Naive thymus-derived CD4-positive, alpha-beta T cell (primary cell): ENCODE data around the gene ITGA6. TPM values are rescaled to one million over a fixed set of nuclear protein-coding genes. Genes with fewer than 3 reads are reported as not detected.

Experiments
- ATAC-seq: fragments of 150-1000 bp; cut with Tn5 transposase; 2 replicates; pipeline ENCODE4 v1.10.0; 2021; ENCODE audit warnings: mild to moderate bottlenecking, moderate library complexity
- CTCF ChIA-PET: fragments of 350-600 bp; sonication (Branson Sonifier 250); formaldehyde crosslinking; loops from one replicate; lab custom pipeline; 2021; ENCODE audit warnings: antibody characterized with exemption; lab: Charles Lee
- POLR2A ChIA-PET: fragments of 350-600 bp; sonication (Branson Sonifier 250); formaldehyde crosslinking; loops from one replicate; lab custom pipeline; 2021; ENCODE audit warnings: antibody characterized with exemption, inconsistent platforms; lab: Charles Lee
- DNase-seq, 9 donors: peaks; one replicate each; pipeline versions ENCODE4 v3.0.0 to v3.0.0-alpha.2; 2020 to 2022; ENCODE audit warnings: mixed read lengths in 1 of 9
- H3K27ac ChIP-seq: one replicate; pipeline ENCODE4 v1.7.0; 2013; ENCODE audit warnings: mild to moderate bottlenecking, low read depth, low read length, moderate library complexity
- H3K27me3 ChIP-seq, 2 donors: one replicate each; pipeline ENCODE4 v1.7.0; 2013; ENCODE audit warnings: low read length in 2 of 2, mild to moderate bottlenecking in 2 of 2, moderate library complexity in 2 of 2; ENCODE audit not compliant: control insufficient read depth in 2 of 2, insufficient read depth in 2 of 2
- H3K36me3 ChIP-seq, 3 experiments: 1 replicate in 2 of 3; 2 replicates in 1 of 3; pipeline ENCODE4 v1.7.0; 2013; ENCODE audit warnings: low read length in 3 of 3, mild to moderate bottlenecking in 3 of 3, moderate library complexity in 1 of 3; ENCODE audit not compliant: insufficient read depth in 3 of 3, control insufficient read depth in 2 of 3
- H3K4me1 ChIP-seq, 2 donors: one replicate each; pipeline ENCODE4 v1.7.0; 2013; ENCODE audit warnings: low read length in 2 of 2, mild to moderate bottlenecking in 2 of 2, moderate library complexity in 1 of 2; ENCODE audit not compliant: control insufficient read depth in 2 of 2, insufficient read depth in 2 of 2
- H3K4me3 ChIP-seq: 2 replicates; pipeline ENCODE4 v1.7.0; 2013; ENCODE audit warnings: mild to moderate bottlenecking, low read length
- H3K9me3 ChIP-seq, 3 experiments: 1 replicate in 2 of 3; 2 replicates in 1 of 3; pipeline ENCODE4 v1.7.0; 2013; ENCODE audit warnings: low read length in 3 of 3; ENCODE audit not compliant: control insufficient read depth in 2 of 3
- H3K27ac Mint-ChIP-seq, 9 donors: one replicate each; pipeline ENCODE4 v1.8.0; 2020 to 2022; ENCODE audit warnings: mixed read lengths in 9 of 9, mild to moderate bottlenecking in 8 of 9, moderate library complexity in 5 of 9, inconsistent platforms in 2 of 9
- H3K27me3 Mint-ChIP-seq, 5 donors: one replicate each; pipeline ENCODE4 v1.8.0; 2021 to 2022; ENCODE audit warnings: mixed read lengths in 5 of 5, mild to moderate bottlenecking in 1 of 5
- H3K36me3 Mint-ChIP-seq, 5 donors: one replicate each; pipeline ENCODE4 v1.8.0; 2020 to 2022; ENCODE audit warnings: mixed read lengths in 5 of 5, mild to moderate bottlenecking in 3 of 5, inconsistent platforms in 1 of 5
- H3K4me1 Mint-ChIP-seq, 7 donors: one replicate each; pipeline ENCODE4 v1.8.0; 2020 to 2022; ENCODE audit warnings: mixed read lengths in 7 of 7, mild to moderate bottlenecking in 3 of 7, inconsistent platforms in 1 of 7
- H3K4me3 Mint-ChIP-seq, 10 donors: one replicate each; pipeline ENCODE4 v1.8.0; 2020 to 2022; ENCODE audit warnings: mild to moderate bottlenecking in 10 of 10, mixed read lengths in 10 of 10, moderate library complexity in 6 of 10, inconsistent platforms in 2 of 10
- H3K9me3 Mint-ChIP-seq, 11 donors: one replicate each; pipeline ENCODE4 v1.8.0; 2020 to 2022; ENCODE audit warnings: mixed read lengths in 11 of 11, mild to moderate bottlenecking in 4 of 11, inconsistent platforms in 1 of 11, moderate library complexity in 1 of 11
- intact Hi-C, 2 donors: fragments of 100-400 bp; cut with micrococcal nuclease; formaldehyde crosslinking; loops; one replicate each; pipeline ENCODE4 v1.15.1; 2023
- polyA plus RNA-seq, 2 donors: library from polyadenylated mRNA; unstranded; fragments of 300-500 nt; fragmentation: Illumina TruSeq; gene quantifications; one replicate each; pipeline ENCODE4 v1.2.3, GENCODE V29; 2021
- total RNA-seq, 6 experiments: library from RNA in 5 of 6; stranded (reverse) in 5 of 6; gene quantifications; 1 replicate in 5 of 6; 2 replicates in 1 of 6; pipeline ENCODE4 v1.2.3 and lab custom pipeline; 2021 to 2026

ITGA6 gene
- total and polyA plus RNA-seq, 7 experiments from 2014 or later = 13.1 to 179 (median 132) TPM

DNA sequence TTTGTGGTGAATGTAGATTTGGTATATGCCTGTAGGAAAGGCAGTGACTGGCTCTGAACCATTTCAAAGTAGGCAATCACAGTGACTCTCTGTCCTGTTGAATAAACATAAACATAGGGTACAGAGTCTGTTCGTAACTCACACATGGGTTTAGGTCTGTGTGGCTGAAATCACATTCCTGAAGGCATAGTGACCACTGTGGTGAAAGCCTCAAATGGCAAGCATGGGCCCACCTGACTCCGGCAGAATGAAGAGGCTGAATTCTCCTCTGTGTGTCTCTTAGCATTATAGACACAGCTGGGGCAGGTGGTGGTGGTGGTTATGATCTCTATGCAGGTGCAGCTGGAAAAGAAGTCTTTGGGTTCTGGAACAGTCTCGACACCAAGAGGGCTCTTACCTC lies 61.2 kb downstream of the ITGA6 start:
- Mint-ChIP-seq H3K4me1 (peaks cover 15 to 91% (median 75%) of the 10 kb centered on the region in 7 donors), H3K4me3 (no peak overlapping the region), H3K27me3 (no peaks in the 10 kb centered on the region), H3K9me3 (no peaks in the 10 kb centered on the region), H3K36me3 (peaks cover 36 to 83% (median 66%) of the 10 kb centered on the region in 5 donors), H3K27ac (peak overlapping the region in 8 of 9 donors; percentile 41 to 99 (median 96))
- H3K9me3 ChIP-seq = no peaks in the 10 kb centered on the region
- H3K27ac ChIP-seq = peak overlapping the region; percentile 2
- H3K27me3 ChIP-seq = no peaks in the 10 kb centered on the region
- intact Hi-C loops = no loop called here
- no peak overlapping the region for H3K4me3 ChIP-seq
- DNase-seq (no peak), ATAC-seq (no peak)
- CTCF ChIA-PET = interaction anchor here (0.6 to 1.1 kb wide), 4 partner anchors 9 to 317 kb away, joined by 3 to 4 read pairs (median 4); no protein-coding TSS in a partner anchor
- POLR2A ChIA-PET = interaction anchor here (0.6 kb wide), 2 partner anchors 66 to 447 kb away, joined by 3 read pairs; no protein-coding TSS in a partner anchor
- H3K36me3 ChIP-seq = peaks cover 16 to 76% (median 17%) of the 10 kb centered on the region in 3 experiments
- H3K4me1 ChIP-seq = peaks cover 0 to 57% of the 10 kb centered on the region in 2 donors

DNA sequence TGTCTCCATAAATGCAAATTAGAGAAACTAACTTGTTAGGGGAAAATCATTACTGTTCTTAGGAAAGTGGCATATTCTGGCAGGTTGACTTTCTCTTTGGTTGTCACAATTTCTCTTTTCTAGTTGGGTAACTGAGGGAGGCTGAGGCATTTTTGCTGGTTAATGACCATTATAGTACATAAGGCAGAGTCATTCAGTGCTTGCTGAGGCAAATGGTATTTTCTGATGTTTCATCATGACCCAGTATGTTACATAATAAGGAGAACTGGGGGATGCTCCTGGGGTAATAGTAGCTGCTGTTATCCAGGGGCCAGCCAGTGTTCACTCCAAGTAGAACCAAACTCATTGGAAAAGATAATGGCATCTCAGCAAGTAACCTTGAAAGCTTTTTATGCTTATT lies 62.3 kb downstream of the ITGA6 start:
- Mint-ChIP-seq H3K9me3 (no peaks in the 10 kb centered on the region), H3K4me3 (peak overlapping the region in 3 of 10 donors; percentile 21 to 39 (median 34)), H3K36me3 (peaks cover 36 to 88% (median 60%) of the 10 kb centered on the region in 5 donors), H3K27me3 (no peaks in the 10 kb centered on the region), H3K27ac (peak overlapping the region in 8 of 9 donors; percentile 38 to 99 (median 97)), H3K4me1 (peaks cover 13 to 92% (median 76%) of the 10 kb centered on the region in 7 donors)
- POLR2A ChIA-PET = no interaction called here
- Histone ChIP-seq H3K27me3 (no peaks in the 10 kb centered on the region), H3K9me3 (no peaks in the 10 kb centered on the region), H3K4me1 (peaks cover 0 to 59% of the 10 kb centered on the region in 2 donors), H3K36me3 (peaks cover 16 to 77% (median 19%) of the 10 kb centered on the region in 3 experiments), H3K4me3 (no peak overlapping the region), H3K27ac (peak overlapping the region; percentile 37)
- no peak for DNase-seq
- intact Hi-C loops = loop anchor here in 1 of 2 donors (10.0 kb wide), 1 partner anchor 1475 kb away; the partner anchor contains the start of gene SP3
- CTCF ChIA-PET = interaction anchor here (1.2 kb wide), 1 partner anchor 318 kb away, joined by 3 read pairs; no protein-coding TSS in a partner anchor
- no peak for ATAC-seq

DNA sequence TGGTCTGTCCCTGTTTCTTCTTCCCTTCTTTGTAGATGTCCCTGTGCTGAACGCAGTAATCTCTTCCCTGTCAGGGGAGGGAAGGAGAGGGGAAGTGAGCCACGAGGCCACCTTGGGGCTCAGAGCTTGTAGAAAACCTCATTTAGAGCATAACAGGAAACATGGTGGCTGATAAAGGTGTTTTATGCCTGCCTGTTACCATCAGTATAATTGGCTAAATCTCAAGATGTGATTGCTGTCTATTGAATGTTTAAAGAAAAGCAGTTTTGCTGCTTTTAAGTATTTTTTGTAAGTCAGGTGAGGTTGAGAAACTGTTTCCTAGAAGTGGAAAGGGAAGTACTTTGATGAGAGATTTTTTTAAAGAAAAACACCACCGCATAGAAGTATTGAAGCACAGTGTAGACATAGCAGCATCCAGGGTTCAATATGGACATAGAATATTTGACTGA lies 68.8 kb downstream of the ITGA6 start:
- Histone ChIP-seq H3K4me1 (peaks cover 22 to 83% of the 10 kb centered on the region in 2 donors), H3K27ac (peak overlapping the region; percentile 68), H3K36me3 (peaks cover 7 to 41% (median 7%) of the 10 kb centered on the region in 3 experiments), H3K4me3 (peak overlapping the region; percentile 22), H3K9me3 (no peaks in the 10 kb centered on the region), H3K27me3 (no peaks in the 10 kb centered on the region)
- intact Hi-C loops = loop anchor here (1.0 to 10.0 kb wide), 6 partner anchors 12 to 1469 kb away; partner anchors contain the start of genes PDK1 (in 1 of the 2) and SP3 (in 1 of the 2)
- Mint-ChIP-seq H3K4me3 (peak overlapping the region; percentile 54 to 86 (median 77)), H3K27ac (peak overlapping the region; percentile 86 to 99 (median 97)), H3K27me3 (no peaks in the 10 kb centered on the region), H3K4me1 (peaks cover 32 to 94% (median 85%) of the 10 kb centered on the region in 7 donors), H3K36me3 (peaks cover 16 to 80% (median 61%) of the 10 kb centered on the region in 5 donors), H3K9me3 (peaks cover 0 to 5% (median 0%) of the 10 kb centered on the region in 11 donors)
- peak in 7 of 9 donors; percentile 72 to 88 (median 83) for DNase-seq
- ATAC-seq = peak; percentile 94
- ChIA-PET POLR2A (interaction anchor here (0.6 to 4.0 kb wide), 17 partner anchors 10 to 1066 kb away, joined by 3 to 42 read pairs (median 5); partner anchors contain the start of gene PDK1), CTCF (interaction anchor here (1.0 to 4.3 kb wide), 8 partner anchors 11 to 213 kb away, joined by 3 to 48 read pairs (median 4); partner anchors contain the start of gene PDK1)

DNA sequence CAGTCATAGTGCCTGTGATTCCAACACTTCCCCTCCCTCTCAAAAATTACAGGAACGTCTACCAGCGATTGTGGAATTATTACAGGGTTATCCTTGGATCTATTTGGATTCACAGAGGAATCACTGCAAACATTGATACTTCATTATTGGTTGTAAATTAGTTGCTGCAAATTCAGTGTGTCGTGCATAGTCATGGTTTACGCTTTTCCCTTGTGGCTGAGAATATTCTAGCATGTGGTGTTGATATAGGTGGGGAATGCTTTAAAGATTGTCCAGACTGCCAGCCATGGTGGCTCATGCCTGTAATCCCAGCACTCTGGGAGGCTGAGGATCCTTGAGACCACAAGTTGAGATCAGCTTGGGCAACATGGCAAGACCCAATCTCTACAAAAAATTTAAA lies 79.8 kb downstream of the ITGA6 start:
- Mint-ChIP-seq H3K27me3 (no peaks in the 10 kb centered on the region), H3K36me3 (peaks cover 15 to 63% (median 61%) of the 10 kb centered on the region in 5 donors), H3K4me1 (peaks cover 11 to 86% (median 81%) of the 10 kb centered on the region in 7 donors), H3K27ac (peak overlapping the region in 7 of 9 donors; percentile 56 to 92 (median 76)), H3K9me3 (peaks cover 0 to 15% (median 7%) of the 10 kb centered on the region in 11 donors), H3K4me3 (no peak overlapping the region)
- Histone ChIP-seq H3K9me3 (peaks cover 0 to 4% (median 0%) of the 10 kb centered on the region in 3 experiments), H3K36me3 (peaks cover 0 to 35% (median 12%) of the 10 kb centered on the region in 3 experiments), H3K27me3 (no peaks in the 10 kb centered on the region), H3K27ac (no peak overlapping the region), H3K4me1 (peaks cover 0 to 20% of the 10 kb centered on the region in 2 donors), H3K4me3 (no peak overlapping the region)
- DNase-seq = no peak
- intact Hi-C loops = loop anchor here (2.0 to 5.0 kb wide), 2 partner anchors 16 to 1820 kb away; no protein-coding TSS in a partner anchor
- POLR2A ChIA-PET = interaction anchor here (1.2 kb wide), 1 partner anchor 12 kb away, joined by 3 read pairs; no protein-coding TSS in a partner anchor
- no peak for ATAC-seq
- CTCF ChIA-PET = no interaction called here

DNA sequence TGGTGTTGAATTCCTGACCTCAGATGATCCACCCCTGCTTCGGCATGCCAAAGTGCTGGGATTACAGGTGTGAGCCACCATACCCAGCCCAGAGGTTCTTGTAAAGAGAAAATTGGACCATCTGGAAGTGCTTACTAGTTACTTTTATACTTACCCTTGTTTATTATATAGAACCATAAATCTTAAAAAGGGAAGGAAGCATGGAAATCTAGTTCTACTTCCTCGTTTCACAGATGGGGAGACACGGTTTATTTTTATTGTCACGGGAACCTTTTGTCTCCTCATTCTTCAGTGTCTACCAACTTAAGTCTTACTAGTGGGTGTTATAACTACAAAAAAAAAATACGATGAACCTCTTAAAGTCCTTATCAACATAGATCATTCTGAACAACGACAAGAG lies 82.7 kb downstream of the ITGA6 start:
- Mint-ChIP-seq H3K27ac (peak overlapping the region in 8 of 9 donors; percentile 76 to 94 (median 90)), H3K36me3 (peaks cover 10 to 70% (median 47%) of the 10 kb centered on the region in 5 donors)

DNA sequence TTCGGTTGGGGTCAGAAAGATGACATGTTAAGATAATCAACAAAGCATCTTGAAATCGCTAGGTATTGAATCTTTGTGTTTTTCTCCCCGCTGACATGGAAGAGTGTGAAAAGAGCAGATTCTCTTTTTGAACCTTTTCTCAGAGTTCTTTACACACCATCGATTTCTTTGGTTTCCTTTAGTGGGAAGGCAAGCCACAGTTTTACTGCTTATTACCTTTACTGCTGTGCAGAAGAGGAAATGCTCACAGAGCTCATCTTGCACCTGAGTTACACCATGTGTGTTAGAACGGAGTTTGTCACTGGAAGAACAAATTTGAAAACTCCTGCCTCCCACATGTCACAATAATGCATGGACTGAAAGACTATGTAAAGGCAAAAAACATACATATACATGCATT lies 83.2 kb downstream of the ITGA6 start:
- H3K4me1 ChIP-seq = peaks cover 0 to 15% of the 10 kb centered on the region in 2 donors
- Mint-ChIP-seq H3K4me3 (peak overlapping the region; percentile 20 to 74 (median 59)), H3K36me3 (peaks cover 10 to 68% (median 43%) of the 10 kb centered on the region in 5 donors), H3K9me3 (peaks cover 0 to 47% (median 22%) of the 10 kb centered on the region in 11 donors), H3K27me3 (no peaks in the 10 kb centered on the region), H3K4me1 (peaks cover 11 to 69% (median 59%) of the 10 kb centered on the region in 7 donors), H3K27ac (peak overlapping the region; percentile 18 to 94 (median 88))
- intact Hi-C loops = loop anchor here in 1 of 2 donors (1.0 to 5.0 kb wide), 2 partner anchors 14 to 47 kb away; partner anchors contain the start of gene PDK1
- ChIA-PET POLR2A (interaction anchor here (0.5 to 1.8 kb wide), 2 partner anchors 9 to 12 kb away, joined by 3 to 4 read pairs; no protein-coding TSS in a partner anchor), CTCF (no interaction called here)
- no peak overlapping the region for H3K4me3 ChIP-seq
- H3K36me3 ChIP-seq = peaks cover 0 to 11% (median 0%) of the 10 kb centered on the region in 3 experiments
- ATAC-seq (peak; percentile 26), DNase-seq (peak in 4 of 9 donors; percentile 10 to 37 (median 28))
- peak overlapping the region; percentile 41 for H3K27ac ChIP-seq
- no peaks in the 10 kb centered on the region for H3K27me3 ChIP-seq
- H3K9me3 ChIP-seq = peaks cover 0 to 18% (median 12%) of the 10 kb centered on the region in 3 experiments

More for the DNA sequence above, 82.7 kb downstream of the ITGA6 start:
- peaks cover 0 to 13% (median 0%) of the 10 kb centered on the region in 3 experiments for H3K36me3 ChIP-seq
- H3K27me3 ChIP-seq = no peaks in the 10 kb centered on the region
- H3K4me3 ChIP-seq = no peak overlapping the region
- H3K9me3 ChIP-seq = peaks cover 0 to 18% (median 12%) of the 10 kb centered on the region in 3 experiments
- H3K27me3 Mint-ChIP-seq = no peaks in the 10 kb centered on the region
- intact Hi-C loops = loop anchor here in 1 of 2 donors (1.0 to 5.0 kb wide), 2 partner anchors 14 to 47 kb away; partner anchors contain the start of gene PDK1
- ATAC-seq = peak; percentile 12
- H3K27ac ChIP-seq = peak overlapping the region; percentile 41
- DNase-seq = no peak
- peak overlapping the region in 9 of 10 donors; percentile 20 to 74 (median 65) for H3K4me3 Mint-ChIP-seq
- peaks cover 0 to 15% of the 10 kb centered on the region in 2 donors for H3K4me1 ChIP-seq
- peaks cover 0 to 44% (median 22%) of the 10 kb centered on the region in 11 donors for H3K9me3 Mint-ChIP-seq
- H3K4me1 Mint-ChIP-seq = peaks cover 11 to 73% (median 64%) of the 10 kb centered on the region in 7 donors
- ChIA-PET POLR2A (interaction anchor here (0.5 to 1.1 kb wide), 4 partner anchors 10 to 43 kb away, joined by 3 to 5 read pairs (median 4); no protein-coding TSS in a partner anchor), CTCF (no interaction called here)
